GM21381 (cell line): ENCODE results near the gene HSPD1.

Source experiments
- ATAC-seq: cut with Tn5 transposase; IDR thresholded peaks from one replicate; pipeline ENCODE4 v1.9.1; 2021; ENCODE audit warnings: mild to moderate bottlenecking, moderate library complexity; ENCODE audit not compliant: unreplicated experiment

Gene HSPD1

DNA sequence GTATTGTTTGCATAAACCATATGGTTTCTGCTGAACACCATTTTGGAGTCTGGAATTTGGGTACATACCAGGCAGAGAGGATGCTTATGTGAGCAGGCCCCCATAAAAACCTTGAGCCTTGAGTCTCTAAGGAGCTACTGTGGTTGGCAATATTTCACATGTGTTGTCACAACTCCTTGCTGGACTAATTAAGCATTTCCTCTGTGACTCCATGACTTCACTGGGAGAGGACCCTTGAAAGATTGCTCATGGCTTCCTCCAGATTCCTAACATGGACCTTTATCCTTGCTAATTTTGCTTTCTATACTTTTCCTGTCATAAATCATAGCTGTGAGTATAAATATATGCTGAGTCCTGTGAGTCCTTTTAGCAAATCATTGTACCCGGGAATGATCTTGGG, 53.9 kb downstream of the HSPD1 start:
- ATAC-seq = no peak

DNA sequence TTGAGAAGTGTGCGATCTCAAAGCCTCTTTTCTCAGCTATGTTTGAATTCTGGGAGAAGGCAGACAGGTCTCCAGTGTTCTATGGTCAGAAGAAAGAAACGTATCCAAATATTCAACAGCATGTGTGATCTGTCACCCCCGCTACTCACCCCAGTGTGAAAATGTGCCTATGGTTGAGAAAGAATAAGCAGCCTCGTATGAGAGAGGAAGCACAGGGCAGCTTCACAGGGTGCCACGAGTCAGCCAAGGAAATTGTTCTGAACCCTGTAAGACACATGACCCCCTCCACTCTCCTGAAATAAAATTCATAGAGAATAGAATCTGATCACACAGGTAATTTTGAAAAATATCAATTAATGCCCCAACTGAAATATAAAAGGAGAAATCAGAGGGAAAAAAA, 56.8 kb downstream of the HSPD1 start:
- no peak for ATAC-seq

DNA sequence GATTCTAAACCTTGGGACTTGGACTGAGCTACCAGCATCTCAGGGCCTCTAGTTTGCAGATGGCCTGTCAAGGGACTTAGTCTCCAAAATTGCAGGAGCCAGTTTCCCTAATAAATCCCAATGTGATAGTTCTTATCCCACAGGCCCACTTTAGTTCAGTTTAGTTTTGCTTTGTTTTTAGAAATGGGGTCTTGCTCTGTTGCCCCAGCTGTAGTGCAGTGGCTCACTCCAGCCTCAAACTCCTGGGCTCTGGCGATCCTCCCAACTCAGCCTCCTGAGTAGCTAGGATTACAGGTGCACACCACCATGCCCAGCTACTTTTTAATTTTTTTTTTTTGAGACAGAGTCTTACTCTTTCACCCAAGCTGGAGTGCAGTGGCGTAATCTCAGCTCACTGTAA, 62.3 kb downstream of the HSPD1 start:
- no peak for ATAC-seq
